HPDE6-E6E7 (cell line): ENCODE data around the gene NPY4R2.
"Not testable (repeated sequence)": the region's sequence is repeated elsewhere in the genome, so short reads cannot be mapped to it uniquely, and the experiment has no call there.

Source experiments
- DNase-seq: peaks from one replicate; pipeline ENCODE4 v3.0.0; 2011; ENCODE audit warnings: missing footprints; ENCODE audit errors: extremely low spot score

NPY4R2 gene

DNA sequence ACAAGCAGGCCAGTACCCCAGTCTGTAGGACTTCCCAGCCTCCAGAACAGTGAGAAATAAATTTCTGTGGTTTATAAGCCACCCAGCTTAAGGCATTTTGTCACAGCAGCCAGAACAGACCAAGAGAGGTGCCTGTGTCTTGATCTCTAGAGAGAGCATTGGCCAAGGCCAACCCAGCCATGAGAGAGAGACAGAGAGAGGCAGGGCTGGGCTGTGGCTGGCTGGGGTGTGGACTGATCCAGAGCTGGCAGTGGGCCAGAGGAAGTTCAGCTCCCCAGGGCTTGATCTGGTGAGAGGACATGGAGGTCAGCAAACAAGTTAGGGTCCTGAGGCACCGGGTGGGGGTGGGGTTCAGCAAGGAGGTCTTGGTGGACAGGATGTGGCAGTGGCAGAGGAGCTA, 14.4 kb downstream of the NPY4R2 start:
- not testable (repeated sequence) for DNase-seq

DNA sequence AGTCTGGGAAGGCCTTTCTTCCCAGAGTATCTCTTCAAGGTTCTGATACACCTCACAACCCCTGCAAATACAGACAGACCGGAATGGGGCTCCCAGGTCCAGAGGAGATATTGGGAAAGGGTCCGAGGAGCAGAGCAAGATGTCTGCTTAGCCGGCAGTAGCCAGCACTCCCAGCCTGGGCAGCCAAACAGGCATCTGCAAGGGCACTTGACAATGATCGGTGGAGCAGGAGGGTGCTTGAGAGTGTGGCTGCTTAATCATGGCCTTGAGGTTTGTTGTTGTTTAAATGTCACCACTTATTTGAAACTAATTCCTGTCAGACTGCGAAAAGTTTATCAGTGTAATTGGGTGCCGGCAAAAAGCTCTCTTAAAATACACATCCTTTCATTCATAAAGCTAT, 15.0 kb downstream of the NPY4R2 start:
- DNase-seq, result not testable (repeated sequence)

DNA sequence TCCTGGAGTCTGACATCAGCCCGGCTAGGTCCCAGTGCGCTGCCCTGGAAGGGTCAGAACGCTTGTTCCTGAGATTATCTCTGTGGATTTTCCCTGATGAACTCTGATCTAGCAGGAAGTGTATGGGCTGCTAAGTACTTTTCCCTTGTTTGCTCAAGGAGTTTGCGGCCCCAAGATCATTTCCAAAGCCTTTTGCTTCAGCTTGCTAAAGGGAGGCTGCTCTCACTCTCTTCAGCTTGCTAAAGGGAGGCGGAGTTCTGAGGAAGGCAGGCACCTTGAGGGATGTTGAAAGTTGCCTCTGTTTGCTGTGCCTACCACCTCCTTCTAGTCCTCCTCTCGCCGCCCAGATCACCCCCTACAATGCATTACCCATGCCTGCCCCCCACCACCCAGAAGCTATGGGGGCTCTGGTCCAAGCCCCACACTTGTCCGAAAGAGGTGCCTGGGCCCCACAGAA, 18.3 kb downstream of the NPY4R2 start:
- DNase-seq, result not testable (repeated sequence)

DNA sequence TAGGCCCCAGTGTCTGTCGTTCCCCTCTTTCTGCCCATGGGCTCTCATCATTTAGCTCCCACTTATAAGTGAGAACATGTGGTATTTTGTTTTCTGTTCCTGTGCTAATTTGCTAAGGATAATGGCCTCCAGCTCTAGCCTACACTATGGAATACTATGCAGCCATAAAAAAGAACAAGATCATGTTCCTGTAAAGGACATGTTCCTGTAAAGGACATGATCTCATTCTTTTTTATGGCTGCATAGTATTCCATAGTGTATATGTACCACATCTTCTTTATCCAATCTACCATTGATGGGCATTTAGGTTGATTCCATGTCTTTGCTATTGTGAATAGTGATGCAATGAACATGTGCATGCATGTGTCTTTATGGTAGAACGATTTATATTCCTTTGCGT, 19.2 kb downstream of the NPY4R2 start:
- not testable (repeated sequence) for DNase-seq

DNA sequence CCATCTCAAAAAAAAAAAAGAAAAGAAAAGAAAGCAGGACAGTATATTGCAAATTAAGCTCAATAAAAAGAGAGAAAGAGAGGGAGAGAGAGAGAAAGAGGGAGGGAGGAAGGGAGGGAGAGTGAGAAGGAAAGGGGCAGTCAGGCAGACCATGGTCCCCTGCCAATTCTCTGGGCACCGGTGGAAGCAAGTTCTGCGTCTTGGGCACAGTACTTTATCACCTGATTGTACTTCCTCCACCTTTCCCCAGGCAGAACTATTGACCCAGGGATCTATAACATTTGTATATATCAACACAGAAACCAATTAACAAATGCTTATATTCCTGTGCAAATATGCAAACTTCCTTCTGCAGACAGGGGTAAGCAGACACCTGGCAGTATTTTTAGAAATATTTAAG, 22.4 kb downstream of the NPY4R2 start:
- DNase-seq, result not testable (repeated sequence)

DNA sequence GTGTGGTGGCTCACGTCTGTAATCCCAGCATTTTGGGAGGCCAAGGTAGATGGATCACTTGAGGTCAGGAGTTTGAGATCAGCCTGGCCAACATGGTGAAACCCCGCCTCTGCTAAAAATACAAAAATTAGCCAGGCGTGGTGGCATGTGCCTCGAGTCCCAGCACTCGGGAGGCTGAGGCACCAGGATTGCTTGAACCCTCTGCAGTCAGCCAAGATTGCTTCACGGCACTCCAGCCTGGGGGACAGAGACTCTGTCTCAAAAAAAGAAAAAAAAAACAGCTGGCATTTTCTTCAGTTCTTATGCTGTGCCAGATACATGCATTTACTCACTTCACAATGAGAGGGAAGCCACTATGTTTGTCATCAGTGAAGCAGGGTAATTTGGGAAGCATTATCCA, 22.9 kb downstream of the NPY4R2 start:
- not testable (repeated sequence) for DNase-seq

DNA sequence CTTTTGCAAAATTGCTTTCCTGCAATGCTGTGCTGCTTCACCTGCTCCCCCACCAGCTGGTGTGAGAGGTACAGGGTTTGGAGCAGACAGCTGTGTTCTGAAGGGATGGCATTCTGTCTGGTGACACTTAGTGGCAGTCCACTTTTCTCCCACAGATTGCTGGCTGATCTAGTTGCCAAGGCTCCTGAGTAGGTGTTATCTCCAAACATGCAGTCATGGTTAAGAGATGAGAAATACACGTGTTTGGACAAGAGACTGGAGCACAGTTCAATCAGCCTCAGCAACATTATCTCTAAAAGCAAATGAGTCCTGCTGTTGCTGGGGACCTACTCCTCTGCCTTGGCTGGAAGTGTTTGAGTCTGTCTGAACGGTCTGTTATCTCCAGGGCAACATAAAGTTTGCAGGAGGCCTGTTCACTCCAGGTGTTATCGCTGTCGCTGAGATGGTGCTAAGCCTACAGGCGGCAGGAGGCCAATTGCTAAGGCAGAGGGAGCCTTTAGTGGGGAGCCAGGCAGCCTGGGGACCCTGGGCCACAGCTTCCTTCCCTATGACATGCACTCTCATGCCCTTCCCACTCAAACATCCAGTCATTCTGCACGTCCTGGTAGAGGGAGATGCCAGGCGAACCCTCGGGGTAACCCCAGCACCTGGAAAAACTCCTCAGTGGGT, 24.0 kb downstream of the NPY4R2 start:
- DNase-seq, result not testable (repeated sequence)

DNA sequence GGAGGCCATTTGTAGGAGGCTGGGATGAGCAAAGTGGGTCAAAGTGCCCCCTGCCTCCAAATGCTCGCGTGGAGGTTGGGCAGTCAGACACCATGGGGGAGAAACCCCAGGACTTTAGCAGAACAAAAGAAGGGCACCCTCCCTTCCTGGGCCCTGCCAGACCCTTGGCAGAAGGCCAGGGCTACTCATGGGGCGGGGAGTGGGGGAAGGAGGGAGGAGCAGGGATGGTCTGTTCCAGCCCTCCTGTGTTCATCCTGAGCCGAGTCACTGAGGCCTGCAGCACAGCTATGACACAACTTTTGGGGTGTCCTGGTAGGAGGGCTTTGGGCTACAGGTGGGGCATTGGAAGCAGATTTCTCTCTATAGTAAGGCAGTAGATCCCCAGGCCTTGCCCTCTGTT, 24.9 kb downstream of the NPY4R2 start:
- not testable (repeated sequence) for DNase-seq

DNA sequence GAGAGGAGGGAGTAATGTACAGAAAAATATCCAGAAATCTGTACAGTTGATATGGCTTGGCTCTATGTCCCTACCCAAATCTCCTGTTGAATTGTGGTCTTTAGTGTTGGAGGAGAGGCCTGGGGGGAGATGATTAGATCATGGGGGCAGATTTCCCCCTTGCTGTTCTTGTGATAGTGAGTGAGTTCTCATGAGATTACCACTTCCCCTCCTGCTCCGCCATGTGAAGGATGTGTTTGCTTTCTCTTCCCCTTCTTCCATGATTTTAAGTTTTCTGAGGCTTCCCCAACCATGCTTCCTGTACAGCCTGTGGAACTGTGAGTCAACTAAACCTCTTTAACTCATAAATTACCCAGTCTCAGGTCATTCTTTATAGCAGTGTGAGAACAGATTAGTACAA, 29.0 kb downstream of the NPY4R2 start:
- DNase-seq, result not testable (repeated sequence)

DNA sequence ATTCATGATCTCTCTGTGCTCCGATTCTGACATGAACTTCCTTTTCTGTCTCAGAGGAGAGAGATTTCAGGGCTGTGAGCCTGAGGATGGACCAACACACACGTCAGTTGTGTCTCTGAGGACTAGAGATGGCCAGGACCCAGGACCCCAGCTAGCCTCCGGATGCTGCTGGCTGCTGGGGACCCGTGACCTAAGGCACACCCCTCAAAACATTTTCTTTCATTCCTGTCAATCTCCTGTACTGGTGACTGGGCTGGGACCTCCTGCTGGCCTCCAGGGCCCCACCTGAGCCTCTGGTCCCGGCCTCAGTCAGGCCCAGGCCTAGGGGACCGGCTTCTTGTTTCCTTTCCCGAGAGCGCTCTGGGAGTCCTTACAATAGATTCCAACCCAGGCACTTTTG, 38.7 kb downstream of the NPY4R2 start:
- DNase-seq, result not testable (repeated sequence)

DNA sequence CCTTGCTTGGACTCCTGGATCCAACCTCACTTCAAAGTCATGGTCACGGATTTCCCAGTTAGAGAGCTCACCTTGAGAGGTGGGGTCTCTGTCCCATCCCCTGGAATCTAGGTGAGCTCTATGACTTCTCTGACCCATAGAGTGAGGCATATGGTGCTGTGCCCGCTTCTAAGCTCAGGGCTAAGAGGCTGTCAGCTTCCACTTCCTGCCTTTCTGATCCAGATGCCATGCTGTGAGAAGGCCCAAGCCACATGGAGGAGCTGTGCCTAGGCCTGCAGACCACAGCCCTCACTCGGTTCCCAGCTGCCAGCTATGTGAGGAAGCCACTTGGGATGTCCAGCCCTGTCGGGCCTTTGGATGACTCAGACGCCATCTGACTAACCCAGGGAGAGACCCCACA, 41.2 kb downstream of the NPY4R2 start:
- DNase-seq, result not testable (repeated sequence)

DNA sequence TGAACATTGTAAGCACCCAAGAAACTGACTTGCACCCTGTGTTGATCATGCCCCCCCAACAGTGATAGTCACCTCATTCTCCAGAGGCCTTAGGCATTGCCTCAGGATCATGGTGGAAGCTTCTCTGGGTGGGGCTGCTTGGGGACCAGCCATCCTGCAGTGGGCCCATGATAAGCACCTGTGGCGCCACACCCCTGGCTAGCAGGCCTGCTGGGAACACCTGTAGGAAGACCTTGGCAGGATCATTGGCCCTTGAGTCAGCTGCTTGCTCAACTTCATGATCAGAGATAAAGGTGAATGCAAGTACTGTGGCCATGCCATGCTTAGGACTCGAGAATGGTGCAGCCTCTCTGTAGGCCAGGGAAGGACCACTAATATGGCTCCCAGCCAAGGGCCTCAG, 42.2 kb downstream of the NPY4R2 start:
- not testable (repeated sequence) for DNase-seq

DNA sequence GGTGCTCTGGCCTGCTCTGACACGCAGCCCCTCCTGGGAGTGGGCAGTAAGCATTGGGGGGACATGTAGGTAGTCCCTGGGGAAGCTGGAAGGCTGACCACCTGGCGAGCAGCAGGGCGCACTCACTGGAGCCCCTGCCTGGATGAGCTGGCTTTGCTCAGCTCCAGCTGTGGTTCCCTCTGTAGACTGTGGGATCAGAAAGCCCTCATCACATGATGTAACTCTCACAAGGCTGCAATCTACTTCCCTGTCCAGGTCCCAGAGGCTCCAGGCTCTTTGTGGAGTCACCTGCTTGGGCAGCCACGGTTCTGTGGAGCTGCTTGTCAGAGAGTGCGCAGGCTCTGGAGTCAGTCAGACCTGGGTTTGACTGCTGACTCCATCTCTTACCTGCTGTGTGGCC, 44.3 kb downstream of the NPY4R2 start:
- DNase-seq, result not testable (repeated sequence)

DNA sequence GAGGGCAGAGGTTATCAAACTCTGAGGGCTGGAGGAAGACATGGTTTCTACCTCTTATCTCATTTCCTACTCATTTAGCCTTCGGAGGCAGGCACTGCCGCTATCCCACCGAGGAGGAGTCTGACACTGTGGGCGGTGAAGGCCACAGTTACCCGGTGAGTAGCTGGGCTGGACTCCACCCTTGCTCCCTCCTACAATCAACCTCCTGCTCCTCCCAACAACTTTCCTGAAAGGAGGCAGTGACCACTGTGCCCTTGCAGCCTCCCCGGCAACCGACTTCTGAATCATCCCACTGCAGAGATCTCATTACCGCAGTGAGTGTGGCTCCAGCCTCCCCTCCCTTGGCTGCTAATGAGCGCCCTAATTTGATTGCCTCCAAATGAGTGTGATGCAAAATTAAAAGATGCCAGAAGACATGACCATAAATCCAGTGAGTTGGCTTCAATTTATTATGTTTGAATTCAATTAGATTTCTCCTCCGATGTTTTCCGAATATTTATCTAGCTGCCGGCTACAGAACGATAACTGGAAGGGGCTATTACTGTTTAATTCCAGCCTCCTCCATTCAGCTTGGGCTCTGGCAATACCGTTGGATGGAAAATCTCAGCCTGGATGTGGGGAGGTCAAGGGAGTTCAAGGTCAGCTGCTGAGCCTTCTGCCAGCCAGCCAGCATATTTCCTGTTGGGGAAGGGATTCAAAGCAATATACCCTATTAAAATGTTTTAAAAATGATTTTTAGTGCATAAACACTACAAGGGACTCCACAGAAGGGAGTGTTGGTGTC, 46.0 kb downstream of the NPY4R2 start:
- not testable (repeated sequence) for DNase-seq

DNA sequence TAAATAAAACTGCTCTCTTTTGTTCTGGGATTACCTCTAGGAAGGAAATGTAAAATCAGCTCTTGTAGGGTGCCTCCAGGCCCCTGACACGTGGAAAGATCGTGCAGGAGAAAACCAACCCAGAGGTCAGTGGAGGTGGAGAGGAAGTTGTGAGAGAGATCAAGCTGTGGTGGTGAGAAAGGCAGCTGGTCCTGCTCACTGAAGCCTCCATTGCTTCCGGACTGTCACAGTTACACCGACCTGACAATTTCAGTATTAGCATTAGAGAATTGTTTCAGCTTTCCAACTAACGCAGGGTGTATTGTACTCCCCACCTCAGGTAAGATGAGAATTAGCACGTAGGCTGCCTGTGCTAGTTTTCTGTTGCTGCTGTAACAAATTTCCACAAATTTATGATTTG, 50.5 kb downstream of the NPY4R2 start:
- DNase-seq, result not testable (repeated sequence)

DNA sequence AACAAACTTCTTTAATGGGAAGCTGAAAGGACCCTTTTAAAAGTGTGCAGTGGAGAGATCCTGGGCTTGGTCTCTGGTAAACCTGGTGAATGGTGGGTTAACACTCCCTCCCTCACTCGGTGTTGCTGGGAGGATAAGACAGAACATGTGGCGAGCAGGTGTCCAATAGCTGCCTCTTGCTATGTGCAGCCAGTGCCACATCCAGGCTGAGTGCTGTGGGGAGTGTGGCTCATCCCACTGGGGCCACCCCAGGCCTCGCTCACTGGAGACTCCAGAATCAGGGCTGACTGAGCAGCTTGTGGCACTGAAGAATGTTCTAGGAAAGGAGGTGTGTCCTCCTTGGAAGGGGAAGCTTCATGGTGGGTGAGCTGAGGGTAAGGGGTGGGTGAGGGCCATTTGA, 51.6 kb downstream of the NPY4R2 start:
- DNase-seq, result not testable (repeated sequence)

DNA sequence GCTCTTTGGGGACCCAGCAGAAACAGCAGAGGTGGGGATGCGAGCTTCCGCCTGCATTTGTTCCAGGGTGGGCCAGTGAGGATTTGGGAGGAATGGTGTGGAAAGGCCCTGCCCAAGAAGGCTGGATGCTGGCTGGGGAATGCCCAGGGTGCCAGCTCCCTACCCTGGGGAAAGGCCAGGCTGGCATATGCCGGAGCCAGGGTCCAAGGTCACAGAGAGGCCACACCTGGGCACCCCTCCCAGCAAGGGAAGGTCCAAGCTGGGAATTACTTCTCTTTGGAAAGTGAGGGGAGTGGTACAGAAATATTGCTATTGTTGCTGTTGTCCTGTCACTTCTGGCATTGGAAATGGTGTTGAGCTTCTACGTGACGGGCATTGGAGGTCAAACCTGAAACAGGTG, 53.1 kb downstream of the NPY4R2 start:
- not testable (repeated sequence) for DNase-seq

DNA sequence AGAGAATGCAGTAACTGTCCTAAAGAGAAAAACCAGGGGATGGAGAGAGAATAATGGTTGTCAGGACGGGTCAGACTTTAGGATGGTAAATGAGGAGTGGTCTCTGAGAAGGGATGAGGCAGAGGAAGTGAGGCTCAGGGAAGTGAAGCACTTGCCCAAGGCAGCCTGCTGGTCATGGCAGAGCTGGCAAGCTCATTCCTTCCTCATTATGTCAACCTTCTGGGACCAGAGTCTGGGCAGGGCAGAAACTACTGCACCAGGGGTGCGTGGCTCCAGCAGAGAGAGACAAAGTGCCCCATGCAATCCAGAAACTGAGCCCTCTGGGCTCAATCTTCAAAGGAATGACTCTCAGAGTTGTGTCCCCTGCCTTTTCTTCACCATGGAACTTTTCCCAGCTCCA, 53.6 kb downstream of the NPY4R2 start:
- DNase-seq, result not testable (repeated sequence)
